ENCODE measurements around the gene PITX1.
"Not testable (repeated sequence)": the region's sequence is repeated elsewhere in the genome, so short reads cannot be mapped to it uniquely, and the experiment has no call there.

PITX1 gene

GRCh38 chr5:135010502-135011354, 23.3 kb downstream of the PITX1 start:
- FAIRE-seq = no peak
- no peak for DNase-seq (ENCODE audit: low spot score)

- FAIRE-seq (no peak), DNase-seq (ENCODE audit: low spot score) (no peak)
Measured at GRCh38 chr5:135009736-135010501, 24.1 kb downstream of the PITX1 start.

DNA sequence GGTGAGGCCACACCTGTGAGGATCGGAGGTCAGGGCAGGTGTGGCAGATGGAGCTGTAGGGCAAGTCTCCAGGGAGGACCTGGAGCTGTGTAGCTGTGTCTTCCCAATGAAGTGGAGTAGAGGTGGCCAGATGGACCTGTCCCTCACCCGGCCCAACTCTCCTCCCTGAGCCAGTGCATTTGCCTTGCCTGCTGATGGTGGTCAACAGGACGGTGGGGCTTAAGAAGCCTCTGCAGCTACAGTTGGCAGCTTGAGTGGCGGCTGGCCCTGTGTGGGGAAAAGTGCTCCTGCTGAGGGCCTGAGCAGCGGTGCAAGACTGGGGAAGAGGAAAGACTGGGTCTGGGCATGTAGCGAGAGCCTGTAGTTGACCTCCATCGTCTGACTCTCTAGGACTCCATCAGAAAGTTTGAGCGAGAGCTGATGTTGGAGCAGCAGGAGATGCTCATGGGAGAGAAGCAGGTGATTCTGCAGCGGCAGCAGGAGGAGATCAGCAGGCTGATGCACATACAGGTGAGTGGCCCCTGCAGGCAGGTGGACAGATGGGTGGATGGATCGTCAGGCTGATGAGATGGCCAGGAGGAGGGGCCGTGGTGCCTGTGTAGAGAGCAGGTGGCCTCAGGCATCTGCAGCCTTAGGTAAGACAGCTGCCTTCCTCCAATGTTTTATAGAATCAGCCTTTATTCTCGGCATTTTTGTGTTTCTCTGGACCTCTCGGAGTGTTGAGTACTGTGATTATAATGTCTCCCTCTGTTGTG, 24.9 kb downstream of the PITX1 start:
- no peak for DNase-seq (ENCODE audit: low spot score)
- FAIRE-seq = no peak

- FAIRE-seq (no peak), DNase-seq (ENCODE audit: low spot score) (no peak)
Measured at GRCh38 chr5:135008556-135008955, 25.5 kb downstream of the PITX1 start.

DNA sequence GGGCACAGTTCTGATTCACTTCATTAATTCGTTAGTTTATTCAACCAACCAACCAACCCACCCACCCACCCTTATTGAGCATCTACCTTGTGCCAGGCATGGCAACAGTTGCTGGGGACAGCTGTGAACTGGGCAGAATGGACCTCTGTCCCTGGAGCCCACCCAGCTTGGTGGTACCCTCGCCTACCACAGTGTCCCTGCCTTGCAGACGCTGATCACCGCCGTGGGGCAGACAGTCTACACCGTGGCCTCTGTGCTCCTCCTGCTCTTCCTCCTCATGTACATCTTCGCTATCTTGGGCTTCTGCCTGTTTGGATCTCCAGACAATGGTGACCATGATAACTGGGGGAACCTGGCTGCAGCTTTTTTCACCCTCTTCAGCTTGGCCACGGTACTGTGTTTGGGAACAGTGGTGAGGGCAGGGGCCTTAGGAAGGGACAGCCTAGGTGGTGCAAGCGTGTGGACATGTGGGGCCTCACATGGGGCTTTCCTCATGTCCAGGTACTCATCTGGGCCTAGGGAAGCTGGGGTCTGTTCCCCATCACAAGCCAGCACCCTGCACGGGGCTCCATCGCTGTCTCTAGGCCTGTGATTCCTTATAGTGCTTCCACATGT, 26.2 kb downstream of the PITX1 start:
- FAIRE-seq (no peak), DNase-seq (ENCODE audit: low spot score) (no peak)

GRCh38 chr5:135007305-135007704, 26.7 kb downstream of the PITX1 start:
- no peak for FAIRE-seq
- DNase-seq (ENCODE audit: low spot score) = no peak

DNA sequence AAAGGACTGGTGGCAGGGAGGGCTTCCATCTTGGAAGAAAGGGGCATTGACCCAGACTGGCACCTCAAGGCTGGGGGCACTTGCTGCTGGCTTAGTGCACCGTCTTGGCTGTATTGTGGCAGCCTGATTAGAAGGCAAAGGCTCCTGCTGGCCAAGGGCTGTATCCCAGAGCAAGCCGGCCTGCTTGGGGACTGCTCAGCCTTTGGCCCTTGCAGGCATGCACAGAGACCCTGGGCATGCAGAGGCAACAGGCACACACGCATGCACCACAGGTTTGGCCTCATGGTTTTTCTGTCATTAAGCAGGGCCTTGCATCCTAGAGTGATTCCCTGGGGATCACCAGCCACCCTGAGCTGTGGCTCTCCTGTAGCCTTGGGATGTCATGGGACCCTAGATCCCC, 29.0 kb downstream of the PITX1 start:
- FAIRE-seq (no peak), DNase-seq (ENCODE audit: low spot score) (no peak)

DNA sequence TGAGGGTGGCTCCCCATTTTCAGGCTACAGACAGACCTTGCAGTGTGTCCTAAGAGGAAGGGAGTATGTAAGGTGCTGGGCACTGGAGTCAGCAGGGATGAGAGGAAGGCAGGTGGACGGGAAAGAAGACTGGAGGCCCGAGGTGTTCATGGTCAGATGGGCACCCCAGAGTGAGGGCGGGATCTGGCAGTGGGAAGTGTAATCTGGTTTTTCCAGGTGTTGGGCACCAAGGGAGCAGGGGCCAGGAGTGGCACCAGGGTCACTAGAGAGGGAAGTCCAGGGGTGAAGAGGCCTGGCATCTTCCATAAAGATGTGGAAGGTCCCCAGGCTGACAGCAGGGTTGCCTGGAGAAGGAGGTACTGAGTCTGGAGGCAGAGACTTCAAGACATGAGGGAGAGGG, 29.7 kb downstream of the PITX1 start:
- FAIRE-seq (no peak), DNase-seq (ENCODE audit: low spot score) (no peak)

- not testable (repeated sequence) for FAIRE-seq; DNase-seq (ENCODE audit: low spot score)
Measured at GRCh38 chr5:134998068-134998467, 36.0 kb downstream of the PITX1 start.

DNA sequence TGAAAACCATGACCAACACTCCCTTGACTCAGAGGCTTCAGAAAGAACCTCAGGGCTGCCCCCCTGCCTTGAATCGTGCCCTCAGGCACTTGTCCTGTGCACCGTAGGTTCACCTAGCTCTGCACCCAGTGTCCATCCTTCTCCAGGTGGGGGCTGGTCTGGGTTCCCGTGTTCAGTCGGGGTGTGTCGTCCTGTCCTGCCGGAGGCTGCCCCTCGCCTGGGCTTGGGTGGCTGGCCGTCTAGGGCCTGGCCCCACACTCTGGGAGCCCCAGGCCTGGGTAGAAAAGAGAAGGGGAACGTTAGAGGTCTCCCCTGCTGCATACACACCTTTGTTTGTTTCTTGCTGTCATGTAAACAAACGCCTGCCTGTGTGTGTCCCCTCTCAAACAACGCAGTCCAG, 37.0 kb downstream of the PITX1 start:
- FAIRE-seq = no peak
- no peak for DNase-seq (ENCODE audit: low spot score)

- FAIRE-seq (no peak), DNase-seq (ENCODE audit: low spot score) (no peak)
Measured at GRCh38 chr5:134995850-134996402, 38.1 kb downstream of the PITX1 start.

DNA sequence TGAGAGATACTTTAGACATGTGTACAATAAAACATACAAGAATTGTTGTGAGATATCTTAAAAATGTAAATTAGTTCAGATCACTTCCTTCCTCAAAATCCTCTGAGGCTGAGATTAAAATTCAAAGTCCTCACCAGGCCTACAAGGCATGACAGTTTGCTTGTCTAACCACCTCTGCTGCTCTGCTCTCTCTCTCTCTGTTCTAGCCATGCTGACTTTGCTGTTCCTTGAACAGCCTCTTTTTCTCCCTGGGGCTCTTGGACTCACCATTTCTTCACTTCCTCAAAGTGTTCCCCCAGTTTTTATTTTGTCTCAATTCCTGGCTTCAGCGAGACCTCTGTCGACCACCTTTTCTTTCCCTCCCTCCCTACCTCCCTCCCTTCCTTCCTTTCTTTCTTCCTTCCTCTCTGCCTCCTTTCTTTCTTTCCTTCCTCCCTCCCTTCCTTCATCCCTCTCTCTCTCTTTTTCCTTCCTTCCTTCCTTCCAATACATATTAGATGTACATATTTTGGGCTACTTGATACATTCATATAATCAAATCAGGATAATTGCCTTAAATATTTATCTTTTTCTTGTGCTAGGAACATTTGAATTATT, 39.4 kb downstream of the PITX1 start:
- no peak for FAIRE-seq
- DNase-seq (ENCODE audit: low spot score) = no peak

- DNase-seq (ENCODE audit: low spot score) (no peak), FAIRE-seq (no peak)
Measured at GRCh38 chr5:134993161-134993560, 40.9 kb downstream of the PITX1 start.

- no peak for DNase-seq (ENCODE audit: low spot score)
- no peak for FAIRE-seq
Measured at GRCh38 chr5:134992148-134992547, 41.9 kb downstream of the PITX1 start.

DNA sequence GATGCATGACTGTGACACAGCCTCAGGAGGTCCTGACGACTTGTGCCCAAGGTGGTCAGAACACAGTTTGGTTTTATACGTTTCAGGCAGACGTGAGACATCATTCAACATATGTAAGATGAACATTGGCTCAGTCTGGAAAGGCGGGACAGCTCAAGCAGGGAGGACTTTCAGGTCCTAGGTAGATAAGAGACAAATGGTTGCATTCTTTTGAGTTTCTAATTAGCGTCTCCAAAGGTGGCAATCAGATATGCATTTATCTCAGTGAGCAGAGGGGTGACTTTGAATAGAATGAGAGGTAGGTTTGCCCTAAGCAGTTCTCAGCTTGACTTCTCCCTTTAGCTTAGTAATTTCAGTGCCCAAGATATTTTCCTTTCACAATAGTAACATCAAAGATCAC, 43.8 kb downstream of the PITX1 start:
- not testable (repeated sequence) for FAIRE-seq

GRCh38 chr5:134989266-134989830, 44.7 kb downstream of the PITX1 start:
- no peak for FAIRE-seq

More for the DNA sequence above, 43.8 kb downstream of the PITX1 start:
- not testable (repeated sequence) for DNase-seq (ENCODE audit: low spot score)

GRCh38 chr5:134982230-134982629, 51.8 kb downstream of the PITX1 start:
- DNase-seq (ENCODE audit: low spot score) (no peak), FAIRE-seq (no peak)

More at GRCh38 chr5:134989266-134989830, 44.7 kb downstream of the PITX1 start:
- no peak for DNase-seq (ENCODE audit: low spot score)

GRCh38 chr5:134979416-134979815, 54.6 kb downstream of the PITX1 start:
- no peak for FAIRE-seq
- DNase-seq (ENCODE audit: low spot score) = no peak

Measured in RCC 7860 (cell line).